ENCODE measurements around the gene UMODL1.

- no peak for TF ChIP-seq CTCF (IDR thresholded peaks at IDR 0.05)
- no peak for TF ChIP-seq POLR2A (IDR thresholded peaks at IDR 0.05)
These were observed 41.7 kb downstream of the UMODL1 start for GRCh38 chr21:42112857-42113256.

Data from adrenal gland (tissue), 5 donors.